GM12878 (cell line): Measurements from ENCODE around the gene MUC16.
"Not testable (repeated sequence)": the region's sequence is repeated elsewhere in the genome, so short reads cannot be mapped to it uniquely, and the experiment has no call there.

ENCODE experiments used
- CREB1 ChIP-seq: IDR thresholded peaks from 2 replicates; pipeline ENCODE4 v1.6.1; 2012; ENCODE audit warnings: low read depth, mild to moderate bottlenecking, inconsistent platforms
- CTCF ChIP-seq, 3 experiments: IDR thresholded peaks in 2 of 3; conservative IDR thresholded peaks in 1 of 3; 2 replicates each; pipeline ENCODE4 v1.5.1; 2011; ENCODE audit warnings: low read depth in 3 of 3, low read length in 3 of 3, mild to moderate bottlenecking in 3 of 3, control low read depth in 2 of 3, moderate library complexity in 2 of 3, inconsistent platforms in 1 of 3, mixed read lengths in 1 of 3; ENCODE audit not compliant: control insufficient read depth in 2 of 3, insufficient read depth in 1 of 3; ENCODE audit errors: extremely low read depth in 1 of 3
- EP300 ChIP-seq, 2 experiments: fragments of 150-350 bp in 1 of 2; IDR thresholded peaks; 2 replicates each; pipeline ENCODE4 v1.6.1; 2011 to 2012; ENCODE audit warnings: low read depth in 2 of 2, low read length in 2 of 2, borderline replicate concordance in 1 of 2, improper control_type of control experiment in 1 of 2, inconsistent platforms in 1 of 2; ENCODE audit not compliant: control insufficient read depth in 1 of 2
- EZH2 ChIP-seq: IDR thresholded peaks from 2 replicates; pipeline ENCODE4 v1.6.1; 2012; ENCODE audit warnings: low read depth, mild to moderate bottlenecking, control low read depth, inconsistent platforms, low read length, borderline replicate concordance; ENCODE audit not compliant: control insufficient read depth
- GABPA ChIP-seq: IDR thresholded peaks from 2 replicates; pipeline ENCODE4 v1.6.1; 2014; ENCODE audit warnings: antibody characterized with exemption, low read depth, mild to moderate bottlenecking, inconsistent platforms
- KAT2A ChIP-seq: conservative IDR thresholded peaks from 2 replicates; pipeline ENCODE4 v1.6.1; 2011; ENCODE audit warnings: low read depth, low read length; ENCODE audit not compliant: control insufficient read depth
- POLR2A ChIP-seq: IDR thresholded peaks from 2 replicates; pipeline ENCODE4 v1.6.1; 2011; ENCODE audit warnings: low read depth, mild to moderate bottlenecking, low read length
- POLR2AphosphoS5 ChIP-seq: IDR thresholded peaks from 2 replicates; pipeline ENCODE4 v1.6.1; 2011; ENCODE audit warnings: mild to moderate bottlenecking, low read length, inconsistent platforms
- RAD51 ChIP-seq: fragments of 450-650 bp; IDR thresholded peaks from 2 replicates; pipeline ENCODE4 v1.6.1; 2016; ENCODE audit warnings: moderate library complexity, mild to moderate bottlenecking, inconsistent platforms
- RFX5 ChIP-seq: IDR thresholded peaks from 2 replicates; pipeline ENCODE4 v1.6.1; 2011; ENCODE audit warnings: low read depth, low read length, improper control_type of control experiment
- SP1 ChIP-seq: IDR thresholded peaks from one replicate; pipeline ENCODE4 v1.6.1; 2011; ENCODE audit warnings: low read depth, low read length
- SPI1 ChIP-seq: IDR thresholded peaks from 2 replicates; pipeline ENCODE4 v1.6.1; 2011; ENCODE audit warnings: low read depth, mild to moderate bottlenecking, low read length, moderate library complexity, borderline replicate concordance; ENCODE audit not compliant: insufficient read depth
- TAF1 ChIP-seq: IDR thresholded peaks from 2 replicates; pipeline ENCODE4 v1.6.1; 2011; ENCODE audit warnings: mild to moderate bottlenecking, low read depth, low read length, borderline replicate concordance
- TF ChIP-seq, protein P1 (sequence below): IDR thresholded peaks from 2 replicates; pipeline ENCODE4 v1.6.1; 2012; ENCODE audit warnings: mild to moderate bottlenecking, low read depth, low read length

- TF ChIP-seq CTCF (IDR thresholded peaks at IDR 0.05 in 2 of 3, conservative IDR thresholded peaks at IDR 0.05 in 1 of 3; ENCODE audit: control insufficient read depth in 2 of 3, extremely low read depth in 1 of 3, insufficient read depth in 1 of 3, low read depth in 3 of 3, low read length in 3 of 3); SP1; CREB1; TAF1; EZH2; EP300 (IDR thresholded peaks at IDR 0.05; ENCODE audit: borderline replicate concordance in 1 of 2, control insufficient read depth in 1 of 2, low read depth in 2 of 2, low read length in 2 of 2); RFX5; GABPA; POLR2A; RAD51; POLR2AphosphoS5; KAT2A; SPI1: not testable (repeated sequence)
- TF ChIP-seq, protein P1, sequence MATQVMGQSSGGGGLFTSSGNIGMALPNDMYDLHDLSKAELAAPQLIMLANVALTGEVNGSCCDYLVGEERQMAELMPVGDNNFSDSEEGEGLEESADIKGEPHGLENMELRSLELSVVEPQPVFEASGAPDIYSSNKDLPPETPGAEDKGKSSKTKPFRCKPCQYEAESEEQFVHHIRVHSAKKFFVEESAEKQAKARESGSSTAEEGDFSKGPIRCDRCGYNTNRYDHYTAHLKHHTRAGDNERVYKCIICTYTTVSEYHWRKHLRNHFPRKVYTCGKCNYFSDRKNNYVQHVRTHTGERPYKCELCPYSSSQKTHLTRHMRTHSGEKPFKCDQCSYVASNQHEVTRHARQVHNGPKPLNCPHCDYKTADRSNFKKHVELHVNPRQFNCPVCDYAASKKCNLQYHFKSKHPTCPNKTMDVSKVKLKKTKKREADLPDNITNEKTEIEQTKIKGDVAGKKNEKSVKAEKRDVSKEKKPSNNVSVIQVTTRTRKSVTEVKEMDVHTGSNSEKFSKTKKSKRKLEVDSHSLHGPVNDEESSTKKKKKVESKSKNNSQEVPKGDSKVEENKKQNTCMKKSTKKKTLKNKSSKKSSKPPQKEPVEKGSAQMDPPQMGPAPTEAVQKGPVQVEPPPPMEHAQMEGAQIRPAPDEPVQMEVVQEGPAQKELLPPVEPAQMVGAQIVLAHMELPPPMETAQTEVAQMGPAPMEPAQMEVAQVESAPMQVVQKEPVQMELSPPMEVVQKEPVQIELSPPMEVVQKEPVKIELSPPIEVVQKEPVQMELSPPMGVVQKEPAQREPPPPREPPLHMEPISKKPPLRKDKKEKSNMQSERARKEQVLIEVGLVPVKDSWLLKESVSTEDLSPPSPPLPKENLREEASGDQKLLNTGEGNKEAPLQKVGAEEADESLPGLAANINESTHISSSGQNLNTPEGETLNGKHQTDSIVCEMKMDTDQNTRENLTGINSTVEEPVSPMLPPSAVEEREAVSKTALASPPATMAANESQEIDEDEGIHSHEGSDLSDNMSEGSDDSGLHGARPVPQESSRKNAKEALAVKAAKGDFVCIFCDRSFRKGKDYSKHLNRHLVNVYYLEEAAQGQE, result not testable (repeated sequence)
Measured at GRCh38 chr19:9056131-9056530, 45.9 kb upstream of the MUC16 start.
